GM18951 (cell line): ENCODE results near the gene CRIP2.

Experiments
- POLR2A ChIP-seq: IDR thresholded peaks from 4 replicates; pipeline ENCODE4 v1.6.1; 2011; ENCODE audit warnings: mild to moderate bottlenecking; ENCODE audit not compliant: insufficient read length, insufficient read depth; ENCODE audit errors: extremely low read depth
- in situ Hi-C: fragments of 300-500 bp; cut with MboI; formaldehyde crosslinking; loops from one replicate; pipeline ENCODE4 v1.12.0; 2022; ENCODE audit warnings: low sequenced_read_pairs, mixed read lengths, inconsistent platforms; ENCODE audit not compliant: unreplicated experiment

CRIP2 gene

DNA sequence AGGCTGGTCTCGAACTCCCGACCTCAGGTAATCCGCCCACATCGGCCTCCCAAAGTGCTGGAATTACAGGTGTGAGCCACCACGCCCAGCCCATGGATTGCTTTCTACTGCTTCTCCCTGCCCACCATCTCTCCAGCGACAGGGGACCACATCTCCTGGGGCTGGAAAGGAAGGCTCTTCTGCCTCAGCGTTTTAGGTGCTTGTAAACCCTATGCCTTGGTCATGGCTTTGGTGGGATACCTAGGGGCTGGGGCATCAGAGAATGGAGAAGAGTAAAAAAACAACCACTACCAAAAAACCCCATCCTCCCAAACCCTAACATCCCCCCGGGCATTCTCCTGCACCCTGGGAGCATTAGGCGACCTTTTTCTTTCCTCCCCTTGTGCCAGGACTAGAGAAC, 50.7 kb downstream of the CRIP2 start:
- TF ChIP-seq POLR2A: no peak
- in situ Hi-C loops: no loop called here

DNA sequence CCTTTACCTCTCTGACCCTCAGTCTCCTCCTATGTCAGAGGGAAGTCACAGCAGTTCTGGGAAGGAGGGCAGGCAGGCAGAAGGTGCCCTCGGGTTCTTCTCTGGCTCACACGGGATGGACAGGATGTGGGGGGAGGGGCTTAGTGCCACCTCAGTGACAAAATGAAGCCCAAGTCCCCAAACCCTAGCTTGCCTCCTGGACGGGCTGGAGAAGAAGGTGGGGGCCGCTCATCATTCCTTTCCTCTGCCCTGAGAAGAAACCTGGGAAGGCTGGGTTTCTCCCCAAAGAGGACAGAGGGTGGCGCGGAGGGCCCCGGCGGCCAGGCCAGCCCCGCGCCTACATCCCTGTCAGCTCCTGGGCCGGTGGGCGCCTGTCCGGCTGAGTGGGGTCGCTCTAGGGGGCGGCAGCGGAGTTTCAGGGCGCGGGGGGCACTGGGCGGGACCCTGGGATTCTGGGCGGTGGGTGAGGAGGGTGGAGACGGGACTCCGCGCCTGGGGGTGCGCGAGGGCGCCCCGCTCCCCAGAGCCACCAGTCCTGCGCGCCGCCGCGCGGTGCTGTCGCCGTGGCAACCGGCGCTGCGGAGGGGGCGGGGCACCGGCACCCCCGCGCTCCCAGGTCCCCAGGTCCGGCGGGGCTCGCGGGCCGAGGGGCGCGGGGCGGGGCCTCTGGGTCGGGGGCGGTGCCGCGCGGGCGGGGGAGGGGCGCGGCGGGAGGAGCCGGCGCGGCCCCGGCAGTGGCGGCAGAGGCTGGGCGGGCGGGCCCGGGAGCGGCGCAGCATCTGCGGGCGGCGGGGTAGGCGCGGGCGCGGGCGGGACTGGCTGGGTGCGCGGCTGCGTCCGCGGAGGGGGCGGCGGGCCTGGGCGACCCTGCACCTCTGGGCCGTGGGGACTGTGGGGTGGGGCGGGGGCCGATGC, 51.5 kb downstream of the CRIP2 start, which contains the start of gene TMEM121:
Gene TMEM121, plus strand, starts transcription at position 723 of the 915 bp plus-strand sequence. CDS start 2,252 bp downstream, outside the sequence.
- in situ Hi-C loops: no loop called here
- TF ChIP-seq POLR2A: no peak

DNA sequence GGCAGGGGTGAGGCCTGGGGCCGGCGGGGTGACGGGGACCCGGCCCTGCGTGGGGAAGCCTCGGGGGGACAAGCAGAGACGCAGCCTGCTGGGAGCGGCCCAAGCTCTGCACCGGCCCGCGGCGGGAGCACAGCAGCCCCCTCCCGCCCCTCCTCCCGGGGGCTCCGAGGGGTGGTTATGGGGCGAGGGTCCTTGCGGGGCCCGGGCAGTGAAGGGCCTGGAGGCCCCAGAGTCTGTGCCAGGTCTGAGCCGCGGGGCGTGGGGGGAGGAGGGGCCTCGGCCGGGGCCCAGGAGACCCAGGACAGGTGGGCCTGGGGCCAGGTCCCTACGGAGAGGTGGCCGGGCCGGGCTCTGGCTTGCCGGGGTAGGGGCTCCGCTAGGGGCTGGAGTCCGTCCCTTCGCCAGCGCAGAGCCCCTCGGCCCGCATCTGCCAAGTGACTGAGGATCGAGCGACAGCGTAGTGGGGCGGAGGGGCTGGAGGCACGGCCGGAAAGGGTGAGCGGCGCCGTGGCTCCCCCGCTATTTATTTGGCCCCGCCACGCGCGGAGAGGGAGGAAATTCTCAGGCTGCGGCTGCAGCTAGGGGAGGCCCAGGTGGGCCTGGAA, 52.3 kb downstream of the CRIP2 start:
- TF ChIP-seq POLR2A: no peak
- in situ Hi-C loops: no loop called here

DNA sequence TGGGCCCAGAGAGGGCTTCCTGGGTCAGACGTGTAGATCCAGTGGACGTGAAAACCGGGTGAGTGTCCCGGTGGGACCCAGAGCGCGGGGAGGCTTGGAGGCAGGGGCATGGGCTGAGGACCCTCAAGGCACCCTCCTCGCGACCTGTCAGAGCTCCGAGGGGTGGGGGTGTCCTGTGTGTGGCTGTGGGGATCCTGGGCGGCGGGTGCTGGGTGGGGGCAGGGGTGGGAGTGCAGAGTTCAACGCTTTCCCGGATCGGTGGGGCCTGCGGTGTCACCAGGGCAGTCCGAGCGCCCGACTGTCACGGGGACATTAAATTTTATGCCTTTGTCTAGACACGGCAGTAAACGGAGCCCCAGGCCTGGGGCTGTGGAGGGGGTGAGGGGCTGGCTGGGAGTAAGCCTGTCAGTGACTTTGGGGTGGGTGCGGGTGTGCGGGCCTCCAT, 52.8 kb downstream of the CRIP2 start:
- in situ Hi-C loops: no loop called here

DNA sequence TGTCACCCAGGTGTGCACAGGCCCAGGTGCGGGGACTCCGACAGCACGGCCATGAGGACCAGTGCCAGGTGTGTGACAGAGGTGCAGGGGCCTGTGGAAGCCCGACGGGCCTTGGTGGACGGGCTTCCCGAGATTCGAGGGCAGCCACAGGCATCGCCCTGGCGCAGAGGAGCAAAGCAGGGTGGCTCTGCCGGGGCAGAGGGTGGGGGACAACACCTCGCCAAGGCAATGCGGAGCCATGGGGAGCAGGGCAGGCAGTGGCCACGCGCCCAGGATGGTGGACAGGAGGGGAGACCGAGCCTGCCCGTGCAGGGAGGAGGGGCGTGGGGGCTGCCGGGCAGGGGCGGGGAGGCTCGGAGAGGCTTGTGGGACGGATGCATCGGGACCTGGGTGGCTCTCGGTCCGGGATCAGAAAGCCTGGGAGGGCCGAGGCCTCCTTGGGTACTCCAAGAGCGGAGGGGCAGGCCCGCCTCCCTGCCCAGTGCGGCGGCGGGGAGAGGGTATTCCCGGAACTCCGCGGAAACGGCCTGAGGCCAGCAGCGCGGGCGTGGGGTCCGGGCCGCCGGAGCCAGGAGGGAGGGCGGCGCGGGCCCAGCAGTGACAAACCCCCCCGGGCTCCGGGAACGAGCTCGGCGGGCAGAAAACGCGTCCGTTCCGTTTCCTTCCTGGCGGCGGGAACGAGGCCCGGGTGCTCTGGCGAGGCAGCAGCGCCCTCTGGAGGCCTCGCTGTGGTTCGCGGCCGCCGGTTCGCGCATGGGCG, 53.4 kb downstream of the CRIP2 start:
- TF ChIP-seq POLR2A: no peak
- in situ Hi-C loops: no loop called here

More for the DNA sequence above, 52.8 kb downstream of the CRIP2 start:
- TF ChIP-seq POLR2A: no peak

DNA sequence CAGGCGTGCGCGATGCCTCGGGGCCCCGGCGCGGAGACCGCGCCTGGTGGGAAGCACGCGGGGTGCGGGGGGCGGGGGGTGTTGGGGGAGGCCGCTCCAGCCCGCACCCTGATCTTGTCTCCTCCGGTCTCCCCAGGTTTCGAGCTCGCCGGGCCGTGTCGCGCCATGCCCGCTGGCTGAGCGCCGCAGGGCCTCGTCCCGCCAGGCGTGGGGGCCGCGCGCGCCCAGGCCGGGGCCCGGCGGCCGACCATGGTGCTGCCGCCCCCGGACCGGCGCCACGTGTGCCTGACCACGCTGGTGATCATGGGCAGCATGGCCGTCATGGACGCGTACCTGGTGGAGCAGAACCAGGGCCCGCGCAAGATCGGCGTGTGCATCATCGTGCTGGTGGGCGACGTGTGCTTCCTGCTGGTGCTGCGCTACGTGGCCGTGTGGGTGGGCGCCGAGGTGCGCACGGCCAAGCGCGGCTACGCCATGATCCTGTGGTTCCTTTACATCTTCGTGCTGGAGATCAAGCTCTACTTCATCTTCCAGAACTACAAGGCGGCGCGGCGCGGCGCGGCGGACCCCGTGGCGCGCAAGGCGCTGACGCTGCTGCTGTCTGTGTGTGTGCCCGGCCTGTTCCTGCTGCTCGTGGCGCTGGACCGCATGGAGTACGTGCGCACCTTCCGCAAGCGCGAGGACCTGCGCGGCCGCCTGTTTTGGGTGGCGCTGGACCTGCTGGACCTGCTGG, 54.1 kb downstream of the CRIP2 start:
- in situ Hi-C loops: no loop called here
- no peak for TF ChIP-seq POLR2A

DNA sequence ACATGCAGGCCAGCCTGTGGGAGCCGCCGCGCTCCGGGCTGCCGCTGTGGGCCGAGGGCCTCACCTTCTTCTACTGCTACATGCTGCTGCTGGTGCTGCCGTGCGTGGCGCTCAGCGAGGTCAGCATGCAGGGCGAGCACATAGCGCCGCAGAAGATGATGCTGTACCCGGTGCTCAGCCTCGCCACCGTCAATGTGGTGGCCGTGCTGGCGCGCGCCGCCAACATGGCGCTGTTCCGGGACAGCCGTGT, 54.6 kb downstream of the CRIP2 start:
- in situ Hi-C loops: no loop called here
- TF ChIP-seq POLR2A: no peak
